ENCODE measurements around the gene ALOX15B. TPM values are rescaled to one million over a fixed set of nuclear protein-coding genes. Genes with fewer than 3 reads are reported as not detected.

Gene ALOX15B
- total and polyA plus RNA-seq, 9 of the 15 experiments (the other 6 are each of a cell fraction or from before 2014, with no cell fraction given), result 0.04 TPM; not detected in 8

GRCh38 chr17:8080799-8081219 is 42.0 kb downstream of the ALOX15B start:
- Histone ChIP-seq H3K9me3 (replicated peaks; ENCODE audit: control insufficient read depth, insufficient read depth, low read depth, low read length) (no peaks in the 10 kb centered on the region), H3K4me1 (replicated peaks in 1 of 2; ENCODE audit: control insufficient read depth in 2 of 2, insufficient read depth in 2 of 2, low read length in 2 of 2) (peaks cover 10 to 22% of the 10 kb centered on the region in 2 experiments; a peak in 4 of 5 replicates), H3K36me3 (ENCODE audit: control insufficient read depth, insufficient read depth, low read length) (no peaks in the 10 kb centered on the region), H4K20me1 (replicated peaks; ENCODE audit: control insufficient read depth, insufficient read depth, low read length) (no peaks in the 10 kb centered on the region), H3K9ac (ENCODE audit: insufficient read depth in 1 of 2, low read depth in 2 of 2, low read length in 2 of 2) (no peak overlapping the region; a peak in 1 of 4 replicates), H3K27me3 (ENCODE audit: control insufficient read depth in 2 of 2, insufficient read depth in 2 of 2, low read length in 2 of 2) (peaks cover 0 to 2% of the 10 kb centered on the region in 2 experiments; a peak in 2 of 5 replicates), H3K79me2 (ENCODE audit: control insufficient read depth, insufficient read depth, low read length) (no peaks in the 10 kb centered on the region), H3K4me2 (ENCODE audit: insufficient read depth, low read length) (no peak overlapping the region), H3K9me1 (ENCODE audit: control insufficient read depth, insufficient read depth, low read length) (no peaks in the 10 kb centered on the region), H3K4me3 (no peak overlapping the region), H3K27ac (ENCODE audit: extremely low read depth, low read depth, low read length) (no peak overlapping the region), H2AFZ (ENCODE audit: low read depth, low read length) (0 out of 2 replicates have a peak overlapping the region, but pooled peaks have one; percentile 80)
- DNase-seq (ENCODE audit: extremely low read depth in 1 of 4, low spot score in 3 of 4) (no peak), FAIRE-seq (no peak), ATAC-seq (no peak)
- 49% methylated on average over 9 of the region's 17 CpGs for WGBS (ENCODE audit: insufficient coverage, low coverage, missing lambda C conversion rate)
- ChIA-PET CTCF (ENCODE audit: low intra/inter-chr PET ratio) (interaction anchor here (1.9 to 2.4 kb wide), 2 partner anchors 29 to 37 kb away, joined by 9 to 24 read pairs; partner anchors contain the start of gene ALOXE3), POLR2A (no interaction called here)
- no TSS peak for BruUV-seq (replicated peaks)
- intact Hi-C loops (cut with micrococcal nuclease), result loop anchor here (2.0 kb wide), 1 partner anchor 38 kb away; the partner anchor contains the start of gene ALOXE3
- TF ChIP-seq SP2 (IDR thresholded peaks at IDR 0.05; ENCODE audit: extremely low read depth, low read depth, low read length, poor library complexity, severe bottlenecking) (no peak), ZNF263 (CRISPR knock-in tag; IDR thresholded peaks at IDR 0.05; ENCODE audit: borderline replicate concordance) (peak; percentile 76; the same call in 1 of the 2 replicates), TAF15 (IDR thresholded peaks at IDR 0.05; ENCODE audit: low read depth, low read length) (no peak)
- in situ Hi-C loops (cut with MboI), result no loop called here

- ATAC-seq (no peak), DNase-seq (ENCODE audit: extremely low read depth in 1 of 4, low spot score in 3 of 4) (no peak), FAIRE-seq (no peak)
- BruUV-seq (replicated peaks), result no TSS peak
- in situ Hi-C loops (cut with MboI) (no loop called here), intact Hi-C loops (cut with micrococcal nuclease) (loop anchor here (2.0 kb wide), 1 partner anchor 37 kb away; the partner anchor contains the start of gene ALOXE3)
- Histone ChIP-seq H3K9ac (ENCODE audit: insufficient read depth in 1 of 2, low read depth in 2 of 2, low read length in 2 of 2) (no peak overlapping the region), H3K4me2 (ENCODE audit: insufficient read depth, low read length) (no peak overlapping the region), H3K9me1 (ENCODE audit: control insufficient read depth, insufficient read depth, low read length) (no peaks in the 10 kb centered on the region), H3K27me3 (ENCODE audit: control insufficient read depth in 2 of 2, insufficient read depth in 2 of 2, low read length in 2 of 2) (peaks cover 0 to 8% of the 10 kb centered on the region in 2 experiments; a peak in 2 of 5 replicates), H3K9me3 (replicated peaks; ENCODE audit: control insufficient read depth, insufficient read depth, low read depth, low read length) (no peaks in the 10 kb centered on the region), H2AFZ (ENCODE audit: low read depth, low read length) (no peak overlapping the region), H3K4me1 (replicated peaks in 1 of 2; ENCODE audit: control insufficient read depth in 2 of 2, insufficient read depth in 2 of 2, low read length in 2 of 2) (peaks cover 10 to 22% of the 10 kb centered on the region in 2 experiments; a peak in 4 of 5 replicates), H3K27ac (ENCODE audit: extremely low read depth, low read depth, low read length) (no peak overlapping the region; the same call in 2 of the 3 replicates), H3K4me3 (no peak overlapping the region), H4K20me1 (replicated peaks; ENCODE audit: control insufficient read depth, insufficient read depth, low read length) (no peaks in the 10 kb centered on the region), H3K79me2 (ENCODE audit: control insufficient read depth, insufficient read depth, low read length) (no peaks in the 10 kb centered on the region), H3K36me3 (ENCODE audit: control insufficient read depth, insufficient read depth, low read length) (no peaks in the 10 kb centered on the region)
- CTCF ChIA-PET (ENCODE audit: low intra/inter-chr PET ratio), result no interaction called here
- WGBS (ENCODE audit: insufficient coverage, low coverage, missing lambda C conversion rate), result 54% methylated on average over 3 of the region's 3 CpGs
- POLR2A ChIA-PET, result no interaction called here
- TF ChIP-seq C11orf30 (IDR thresholded peaks at IDR 0.05; ENCODE audit: low read depth) (no peak), TFAM (CRISPR knock-in tag; conservative IDR thresholded peaks at IDR 0.05) (no peak), STAT5B (CRISPR knock-in tag; IDR thresholded peaks at IDR 0.05) (no peak), THRA (IDR thresholded peaks at IDR 0.05) (no peak), MCM5 (IDR thresholded peaks at IDR 0.05; ENCODE audit: low read depth) (no peak), ZNF354B (CRISPR knock-in tag; IDR thresholded peaks at IDR 0.05) (no peak), E2F6 (IDR thresholded peaks at IDR 0.05; ENCODE audit: borderline replicate concordance in 1 of 2, extremely low read depth in 1 of 2, insufficient read depth in 1 of 2, insufficient read length in 1 of 2, low read depth in 1 of 2, low read length in 1 of 2, poor library complexity in 1 of 2, severe bottlenecking in 1 of 2) (no peak), TOE1 (IDR thresholded peaks at IDR 0.05; ENCODE audit: borderline replicate concordance) (no peak), TOE1 (CRISPR knock-in tag; IDR thresholded peaks at IDR 0.05; ENCODE audit: borderline replicate concordance, low read depth) (no peak), ZNF121 (CRISPR knock-in tag; conservative IDR thresholded peaks at IDR 0.05) (0 out of 2 replicates have a peak, but pooled peaks have one; percentile 13), ATF7 (IDR thresholded peaks at IDR 0.05) (no peak)
Measured at GRCh38 chr17:8081876-8082275, 43.0 kb downstream of the ALOX15B start.
